IPS-NIHi7 (cell line): ENCODE measurements around the gene NTSR1.

Source experiments
- DNase-seq: peaks from one replicate; pipeline ENCODE4 v3.0.0; 2012; ENCODE audit warnings: mixed read lengths; ENCODE audit errors: extremely low spot score

The NTSR1 gene

GRCh38 chr20:62725596-62726268 lies 17.1 kb downstream of the NTSR1 start:
- DNase-seq: no peak

- no peak for DNase-seq
Measured at GRCh38 chr20:62726276-62726675, 17.6 kb downstream of the NTSR1 start.

GRCh38 chr20:62726716-62727583 lies 18.3 kb downstream of the NTSR1 start:
- no peak for DNase-seq

DNA sequence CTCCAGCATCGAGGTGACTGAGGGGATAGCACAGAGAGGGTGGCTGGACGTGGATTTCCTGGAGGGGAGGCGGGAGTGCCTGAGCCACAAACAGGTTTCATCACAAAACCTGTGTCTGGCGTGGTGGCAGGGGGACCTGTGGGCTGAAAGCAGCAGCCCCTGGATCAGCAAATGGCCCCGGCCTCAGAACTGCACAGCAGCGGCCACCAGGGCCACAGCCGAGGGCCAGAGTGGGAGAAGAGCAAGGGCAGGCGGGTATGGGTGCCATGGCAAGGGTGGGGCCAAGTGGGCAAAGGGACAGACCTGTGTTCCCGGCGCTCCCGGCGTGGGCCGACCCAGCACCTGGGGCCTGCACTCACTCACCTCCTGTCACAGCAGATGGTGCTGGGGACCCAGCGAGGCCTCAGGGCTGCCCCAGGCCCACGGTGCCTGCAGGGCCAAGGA lies 19.0 kb downstream of the NTSR1 start:
- DNase-seq: no peak

- no peak for DNase-seq
Measured at GRCh38 chr20:62728028-62728780, 19.6 kb downstream of the NTSR1 start.

DNA sequence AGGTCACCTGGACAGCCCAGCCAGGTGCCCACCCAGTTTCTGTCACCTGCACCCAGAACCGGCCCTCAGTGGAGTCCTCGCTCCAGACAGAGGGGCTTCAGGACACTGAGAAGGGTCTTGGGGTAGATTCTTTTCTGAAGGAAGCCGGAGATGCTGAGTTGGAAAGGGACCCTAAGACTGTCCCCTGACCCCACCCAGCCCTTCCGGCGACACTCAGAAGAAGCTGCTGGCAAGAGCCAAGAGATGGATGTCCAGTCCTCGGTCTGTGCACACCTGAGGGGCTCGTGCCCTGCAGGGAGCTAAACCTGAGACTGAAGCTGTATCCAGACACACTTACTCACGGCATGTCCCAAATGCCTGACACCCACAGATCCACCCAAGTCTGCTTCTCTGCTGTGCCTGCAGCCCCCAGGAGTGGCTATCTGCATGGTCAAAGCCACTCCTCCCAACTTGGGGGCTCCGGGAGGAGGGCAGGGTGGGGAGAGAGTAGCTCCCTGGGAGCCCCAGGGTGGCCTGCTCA lies 20.2 kb downstream of the NTSR1 start:
- no peak for DNase-seq

DNA sequence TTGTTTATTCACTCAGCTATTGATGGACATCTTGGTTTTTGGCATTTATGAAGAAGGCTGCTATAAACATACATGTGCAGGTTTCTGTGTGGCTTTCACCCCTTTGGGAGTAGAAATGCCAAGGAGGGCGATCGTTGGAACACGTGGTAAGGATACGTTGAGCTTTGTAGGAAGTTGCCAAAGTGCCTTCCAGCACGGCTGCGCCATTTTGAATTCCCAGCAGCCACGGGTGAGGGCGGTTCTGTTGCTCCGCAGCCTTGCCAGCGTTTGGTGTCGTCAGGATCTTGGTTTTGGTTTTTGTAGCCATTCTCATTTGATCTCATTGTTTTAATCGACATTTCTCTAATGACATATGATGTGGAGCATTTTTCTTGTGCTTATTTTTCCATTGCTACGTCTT lies 21.8 kb downstream of the NTSR1 start:
- DNase-seq: no peak

- no peak for DNase-seq
Measured at GRCh38 chr20:62732031-62732760, 23.6 kb downstream of the NTSR1 start.

GRCh38 chr20:62732842-62733525 lies 24.3 kb downstream of the NTSR1 start:
- DNase-seq: no peak

GRCh38 chr20:62733526-62733842 lies 24.8 kb downstream of the NTSR1 start:
- DNase-seq: no peak

DNA sequence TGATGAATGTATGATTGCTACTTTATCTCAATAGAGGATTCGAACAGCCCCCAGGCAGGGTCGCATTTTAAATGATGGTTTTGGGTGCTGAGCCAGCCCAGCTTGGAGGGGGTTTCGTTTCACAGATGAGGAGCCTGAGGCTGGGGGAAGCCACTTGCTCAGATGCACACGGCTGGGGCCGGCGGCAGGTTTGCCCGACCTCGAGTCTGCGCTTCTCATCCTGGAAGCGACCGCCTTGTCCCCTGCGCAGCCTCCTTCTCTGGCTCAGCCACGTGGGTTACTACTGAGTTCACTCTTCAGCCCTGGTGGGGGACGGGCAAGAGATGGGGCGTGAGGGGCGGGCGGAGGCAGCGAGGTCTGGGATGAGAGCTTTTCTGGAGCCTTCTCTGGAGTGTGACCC lies 25.3 kb downstream of the NTSR1 start:
- DNase-seq: no peak

- DNase-seq: no peak
Measured at GRCh38 chr20:62734326-62734725, 25.7 kb downstream of the NTSR1 start.

GRCh38 chr20:62734881-62735280 lies 26.2 kb downstream of the NTSR1 start:
- no peak for DNase-seq

- no peak for DNase-seq
Measured at GRCh38 chr20:62735331-62735821, 26.7 kb downstream of the NTSR1 start.

- no peak for DNase-seq
Measured at GRCh38 chr20:62736026-62736406, 27.4 kb downstream of the NTSR1 start.

DNA sequence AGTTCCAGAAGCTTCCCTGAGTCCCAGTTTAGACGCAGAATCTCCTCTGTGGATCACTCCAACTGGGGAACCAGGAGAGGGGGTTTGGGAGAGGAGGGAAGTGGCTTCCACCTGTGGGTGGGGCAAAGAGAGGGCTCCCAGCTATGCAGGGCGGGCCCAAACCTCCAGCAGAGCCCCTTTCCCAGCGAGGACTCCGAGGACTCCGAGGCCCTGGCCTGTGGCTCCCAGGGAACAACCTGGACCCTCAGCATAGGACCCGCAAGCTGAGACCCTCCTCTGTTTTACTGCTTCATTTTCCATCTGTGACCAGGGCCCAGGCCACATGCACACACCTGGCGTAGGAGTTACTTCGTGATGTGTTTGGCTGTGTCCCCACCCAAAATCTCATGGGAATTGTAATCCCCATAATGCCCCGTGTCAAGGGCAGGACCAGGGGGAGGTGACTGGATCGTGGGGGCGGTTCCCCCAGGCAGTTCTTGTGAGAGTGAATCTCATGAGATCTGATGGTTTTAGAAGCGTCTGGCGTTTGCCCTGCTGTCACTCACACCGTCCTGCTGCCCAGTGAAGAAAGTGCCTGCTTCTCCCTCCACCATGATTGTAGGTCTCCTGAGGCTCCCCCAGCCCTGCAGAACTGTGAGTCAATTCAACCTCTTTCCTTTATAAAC lies 27.9 kb downstream of the NTSR1 start:
- DNase-seq: no peak

GRCh38 chr20:62737271-62737811 lies 28.7 kb downstream of the NTSR1 start:
- DNase-seq: no peak

DNA sequence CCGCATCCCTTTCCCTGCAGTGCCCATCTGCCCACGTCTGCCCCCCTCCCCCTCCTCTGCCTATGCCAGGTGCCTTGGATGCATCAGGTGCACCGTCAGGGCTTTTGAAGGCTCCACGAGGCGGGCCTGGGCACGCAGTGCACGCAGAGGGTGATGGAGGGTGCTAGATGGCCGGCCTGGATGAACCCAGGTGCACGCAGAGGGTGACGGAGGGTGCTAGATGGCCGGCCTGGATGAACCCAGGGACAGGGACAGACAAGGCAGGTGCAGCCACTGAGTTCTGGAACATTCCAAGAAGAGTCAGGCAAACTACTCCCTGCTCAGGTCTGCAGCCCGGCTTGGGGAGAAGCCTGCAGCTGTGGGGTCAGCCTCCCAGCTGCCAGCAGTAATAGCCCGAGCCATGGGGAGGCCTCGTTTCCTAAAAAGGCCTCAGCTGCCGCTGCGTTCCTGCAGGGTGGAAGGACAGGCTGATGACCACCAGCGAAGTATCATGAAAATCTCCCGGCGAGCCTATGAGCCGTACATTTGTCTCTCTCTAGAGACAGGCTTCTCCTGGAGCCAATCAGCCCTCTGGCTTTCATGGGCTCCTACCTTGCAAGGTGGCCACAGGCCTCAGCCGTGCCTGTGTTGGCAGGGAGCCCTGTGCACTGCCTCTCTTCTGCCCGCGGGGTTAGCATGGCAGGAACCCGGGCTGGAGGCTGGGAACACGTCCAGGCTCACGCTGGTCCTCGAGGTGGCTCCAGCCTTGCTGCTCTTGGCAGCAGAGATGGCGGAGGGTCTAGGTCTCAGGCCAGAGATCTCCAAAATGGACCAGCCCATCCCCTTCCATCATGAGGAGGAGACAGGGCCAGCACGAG lies 29.6 kb downstream of the NTSR1 start:
- no peak for DNase-seq

GRCh38 chr20:62739067-62739466 lies 30.4 kb downstream of the NTSR1 start:
- no peak for DNase-seq
